CD14-positive monocyte (primary cell): Measurements from ENCODE around the gene PFAS. TPM values are rescaled to one million over a fixed set of nuclear protein-coding genes. Genes with fewer than 3 reads are reported as not detected.
A peak's percentile ranks its signal among the peaks of the same experiment; 100 is the strongest.

ENCODE experiments used
- DNase-seq, 3 donors: peaks; one replicate each; pipeline ENCODE4 v3.0.0-alpha.2; 2011 to 2022
- H2AFZ ChIP-seq: 2 replicates; pipeline ENCODE4 v1.6.0; 2012; ENCODE audit warnings: mild to moderate bottlenecking, low read depth, low read length, inconsistent platforms; ENCODE audit not compliant: insufficient read depth, poor library complexity, severe bottlenecking
- H3K27ac ChIP-seq, 2 donors: 1 replicate in 1 of 2; 2 replicates in 1 of 2; pipeline ENCODE4 v1.5.1; 2012 to 2013; ENCODE audit warnings: low read length in 2 of 2, control low read depth in 1 of 2, inconsistent platforms in 1 of 2, low read depth in 1 of 2, mild to moderate bottlenecking in 1 of 2
- H3K27me3 ChIP-seq, 2 donors: one replicate each; pipeline versions ENCODE4 v1.6.0 to v1.6.1; 2011 to 2013; ENCODE audit warnings: low read length in 2 of 2; ENCODE audit not compliant: control insufficient read depth in 2 of 2, insufficient read depth in 2 of 2
- H3K36me3 ChIP-seq, 2 donors: replicated peaks in 1 of 2; 1 replicate in 1 of 2; 2 replicates in 1 of 2; pipeline versions ENCODE4 v1.5.1 to v1.6.1; 2012 to 2013; ENCODE audit warnings: low read length in 2 of 2, control low read depth in 1 of 2, inconsistent platforms in 1 of 2, mild to moderate bottlenecking in 1 of 2; ENCODE audit not compliant: insufficient read depth in 2 of 2, control insufficient read depth in 1 of 2
- H3K4me1 ChIP-seq, 2 donors: 1 replicate in 1 of 2; 2 replicates in 1 of 2; pipeline versions ENCODE4 v1.5.1 to v1.6.1; 2012 to 2013; ENCODE audit warnings: low read length in 2 of 2, control low read depth in 1 of 2, inconsistent platforms in 1 of 2, mild to moderate bottlenecking in 1 of 2, moderate library complexity in 1 of 2; ENCODE audit not compliant: insufficient read depth in 2 of 2, control insufficient read depth in 1 of 2
- H3K4me2 ChIP-seq: replicated peaks from 2 replicates; pipeline ENCODE3; 2012; ENCODE audit warnings: low read length, moderate library complexity, mild to moderate bottlenecking; ENCODE audit not compliant: poor library complexity, severe bottlenecking; ENCODE audit errors: extremely low read depth
- H3K4me3 ChIP-seq, 3 experiments: fragments of 200-600 bp in 1 of 3; sonication (generic) in 1 of 3; replicated peaks in 1 of 3; 1 replicate in 2 of 3; 2 replicates in 1 of 3; pipeline ENCODE4 v1.5.1; 2011 to 2013; ENCODE audit warnings: low read length in 3 of 3, mild to moderate bottlenecking in 3 of 3, control low read depth in 2 of 3, low read depth in 2 of 3, inconsistent platforms in 1 of 3, moderate library complexity in 1 of 3
- H3K79me2 ChIP-seq: 2 replicates; pipeline ENCODE4 v1.6.0; 2012; ENCODE audit warnings: mild to moderate bottlenecking, control low read depth, inconsistent platforms, low read length, moderate library complexity; ENCODE audit not compliant: insufficient read depth
- H3K9ac ChIP-seq: 2 replicates; pipeline ENCODE4 v1.6.0; 2017; ENCODE audit warnings: low read length, mild to moderate bottlenecking; ENCODE audit not compliant: insufficient read depth, poor library complexity, severe bottlenecking
- H3K9me3 ChIP-seq, 2 donors: replicated peaks in 1 of 2; 1 replicate in 1 of 2; 2 replicates in 1 of 2; pipeline versions ENCODE4 v1.5.1 to v1.6.1; 2012 to 2013; ENCODE audit warnings: low read length in 2 of 2, control low read depth in 1 of 2; ENCODE audit not compliant: control insufficient read depth in 1 of 2, insufficient read depth in 1 of 2
- H4K20me1 ChIP-seq: 2 replicates; pipeline ENCODE4 v1.6.0; 2012; ENCODE audit warnings: mild to moderate bottlenecking, low read length, control low read depth, moderate library complexity; ENCODE audit not compliant: insufficient read depth
- H3K27ac Mint-ChIP-seq, 7 donors: one replicate each; pipeline ENCODE4 v1.8.0; 2020; ENCODE audit warnings: mild to moderate bottlenecking in 7 of 7, mixed read lengths in 7 of 7, moderate library complexity in 6 of 7, inconsistent platforms in 2 of 7
- H3K27me3 Mint-ChIP-seq, 3 donors: one replicate each; pipeline ENCODE4 v1.8.0; 2021 to 2022; ENCODE audit warnings: low read depth in 3 of 3, mild to moderate bottlenecking in 3 of 3, mixed read lengths in 3 of 3, moderate library complexity in 3 of 3, inconsistent platforms in 1 of 3
- H3K36me3 Mint-ChIP-seq, 2 donors: one replicate each; pipeline ENCODE4 v1.8.0; 2020; ENCODE audit warnings: mixed read lengths in 2 of 2, inconsistent platforms in 1 of 2, mild to moderate bottlenecking in 1 of 2
- H3K4me1 Mint-ChIP-seq: one replicate; pipeline ENCODE4 v1.8.0; 2020; ENCODE audit warnings: mild to moderate bottlenecking, mixed read lengths
- H3K4me3 Mint-ChIP-seq, 2 donors: one replicate each; pipeline ENCODE4 v1.8.0; 2020; ENCODE audit warnings: mild to moderate bottlenecking in 2 of 2, mixed read lengths in 2 of 2, moderate library complexity in 1 of 2
- H3K9me3 Mint-ChIP-seq, 7 donors: one replicate each; pipeline ENCODE4 v1.8.0; 2020 to 2022; ENCODE audit warnings: mixed read lengths in 7 of 7, mild to moderate bottlenecking in 6 of 7, moderate library complexity in 6 of 7, inconsistent platforms in 2 of 7
- WGBS: methylation state at CpG from one replicate; pipeline ENCODE4 v1.1.5; 2013; ENCODE audit warnings: missing lambda C conversion rate; ENCODE audit not compliant: insufficient coverage; 5-methylcytosine and 5-hydroxymethylcytosine counted together
- intact Hi-C, 2 donors: fragments of 100-400 bp; cut with micrococcal nuclease; formaldehyde crosslinking; loops; one replicate each; pipeline versions ENCODE4 v1.15.0 to v1.15.1; 2023
- polyA plus RNA-seq, 3 donors: library from polyadenylated mRNA; depleted of rRNA in 1 of 3; unstranded in 2 of 3; stranded (reverse) in 1 of 3; fragments of 300-500 nt in 2 of 3; fragments of >200 nt in 1 of 3; fragmentation: Illumina TruSeq in 2 of 3; gene quantifications; 1 replicate in 2 of 3; 2 replicates in 1 of 3; pipeline ENCODE4 v1.2.3, GENCODE V29; 2012 to 2021
- TF ChIP-seq, protein P1 (sequence below): fragments of 200-600 bp; IDR thresholded peaks from one replicate; pipeline ENCODE4 v1.8.0; 2022; ENCODE audit warnings: antibody characterized with exemption, mild to moderate bottlenecking

PFAS gene
- polyA plus RNA-seq, 3 donors: 4.1 to 12.8 (median 4.4) TPM

DNA sequence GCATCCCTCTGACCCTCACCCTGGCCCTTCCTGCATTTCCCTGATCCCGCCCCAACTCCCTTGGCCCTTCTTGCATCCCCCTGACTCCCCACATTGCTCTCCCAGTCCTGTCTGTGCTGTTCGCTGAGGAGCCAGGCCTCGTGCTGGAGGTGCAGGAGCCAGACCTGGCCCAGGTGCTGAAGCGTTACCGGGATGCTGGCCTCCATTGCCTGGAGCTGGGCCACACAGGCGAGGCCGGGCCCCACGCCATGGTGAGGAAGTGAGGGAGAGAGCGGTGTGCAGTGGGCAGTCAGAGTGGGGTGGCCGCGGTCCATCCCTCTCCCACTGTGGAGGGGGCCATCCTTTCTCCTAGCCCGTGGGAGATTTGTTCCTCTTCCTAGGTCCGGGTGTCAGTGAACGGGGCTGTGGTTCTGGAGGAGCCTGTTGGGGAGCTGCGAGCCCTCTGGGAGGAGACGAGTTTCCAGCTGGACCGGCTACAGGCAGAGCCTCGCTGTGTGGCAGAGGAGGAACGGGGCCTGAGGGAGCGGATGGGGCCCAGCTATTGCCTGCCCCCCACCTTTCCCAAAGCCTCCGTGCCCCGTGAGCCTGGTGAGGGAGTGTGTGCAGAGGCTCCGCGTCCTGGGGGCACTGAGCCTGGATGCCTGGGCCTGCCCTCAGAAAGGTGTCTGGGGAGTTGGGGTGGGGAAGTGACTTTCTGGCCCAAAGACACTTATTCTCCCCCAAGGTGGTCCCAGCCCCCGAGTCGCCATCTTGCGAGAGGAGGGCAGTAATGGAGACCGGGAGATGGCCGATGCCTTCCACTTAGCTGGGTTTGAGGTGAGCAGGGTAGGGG, 17.8 kb downstream of the PFAS start:
- no peaks in the 10 kb centered on the region for H3K9me3 Mint-ChIP-seq
- TF ChIP-seq, protein P1, sequence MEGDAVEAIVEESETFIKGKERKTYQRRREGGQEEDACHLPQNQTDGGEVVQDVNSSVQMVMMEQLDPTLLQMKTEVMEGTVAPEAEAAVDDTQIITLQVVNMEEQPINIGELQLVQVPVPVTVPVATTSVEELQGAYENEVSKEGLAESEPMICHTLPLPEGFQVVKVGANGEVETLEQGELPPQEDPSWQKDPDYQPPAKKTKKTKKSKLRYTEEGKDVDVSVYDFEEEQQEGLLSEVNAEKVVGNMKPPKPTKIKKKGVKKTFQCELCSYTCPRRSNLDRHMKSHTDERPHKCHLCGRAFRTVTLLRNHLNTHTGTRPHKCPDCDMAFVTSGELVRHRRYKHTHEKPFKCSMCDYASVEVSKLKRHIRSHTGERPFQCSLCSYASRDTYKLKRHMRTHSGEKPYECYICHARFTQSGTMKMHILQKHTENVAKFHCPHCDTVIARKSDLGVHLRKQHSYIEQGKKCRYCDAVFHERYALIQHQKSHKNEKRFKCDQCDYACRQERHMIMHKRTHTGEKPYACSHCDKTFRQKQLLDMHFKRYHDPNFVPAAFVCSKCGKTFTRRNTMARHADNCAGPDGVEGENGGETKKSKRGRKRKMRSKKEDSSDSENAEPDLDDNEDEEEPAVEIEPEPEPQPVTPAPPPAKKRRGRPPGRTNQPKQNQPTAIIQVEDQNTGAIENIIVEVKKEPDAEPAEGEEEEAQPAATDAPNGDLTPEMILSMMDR: no peak
- Histone ChIP-seq H3K9me3 (no peaks in the 10 kb centered on the region), H3K9ac (no peak overlapping the region), H3K4me1 (no peaks in the 10 kb centered on the region), H3K79me2 (no peaks in the 10 kb centered on the region), H2AFZ (no peak overlapping the region), H3K4me3 (no peak overlapping the region), H3K27ac (no peak overlapping the region), H3K4me2 (no peak overlapping the region), H3K27me3 (no peaks in the 10 kb centered on the region), H4K20me1 (no peaks in the 10 kb centered on the region), H3K36me3 (peaks cover 48 to 60% of the 10 kb centered on the region in 2 donors)
- peaks cover 0 to 2% (median under 1%) of the 10 kb centered on the region in 3 donors for H3K27me3 Mint-ChIP-seq
- H3K27ac Mint-ChIP-seq: peak overlapping the region in 2 of 7 donors; percentile 6 to 60
- no peak for DNase-seq
- intact Hi-C loops: loop anchor here in 1 of 2 donors (10.0 kb wide), 1 partner anchor 48 kb away; the partner anchor contains the start of gene ARHGEF15
- peaks cover 42 to 57% of the 10 kb centered on the region in 2 donors for H3K36me3 Mint-ChIP-seq
- H3K4me3 Mint-ChIP-seq: no peak overlapping the region
- no peaks in the 10 kb centered on the region for H3K4me1 Mint-ChIP-seq
- 98% methylated on average over 15 of the region's 29 CpGs for WGBS

GRCh38 chr17:8267480-8268147, 18.5 kb downstream of the PFAS start:
- Mint-ChIP-seq H3K27ac (no peak overlapping the region), H3K4me3 (no peak overlapping the region), H3K36me3 (peaks cover 42 to 57% of the 10 kb centered on the region in 2 donors), H3K27me3 (peaks cover 0 to 2% (median 2%) of the 10 kb centered on the region in 3 donors), H3K9me3 (no peaks in the 10 kb centered on the region), H3K4me1 (no peaks in the 10 kb centered on the region)
- no peaks in the 10 kb centered on the region for H3K79me2 ChIP-seq
- intact Hi-C loops: loop anchor here in 1 of 2 donors (10.0 kb wide), 1 partner anchor 47 kb away; the partner anchor contains the start of gene ARHGEF15
- peaks cover 48 to 52% of the 10 kb centered on the region in 2 donors for H3K36me3 ChIP-seq
- TF ChIP-seq, protein P1: no peak
- no peak for DNase-seq
- no peak overlapping the region for H3K9ac ChIP-seq
- 91% methylated on average over 6 of the region's 13 CpGs for WGBS
- H3K4me1 ChIP-seq: no peaks in the 10 kb centered on the region
- no peak overlapping the region for H3K4me3 ChIP-seq
- no peaks in the 10 kb centered on the region for H4K20me1 ChIP-seq
- no peaks in the 10 kb centered on the region for H3K9me3 ChIP-seq
- no peak overlapping the region for H2AFZ ChIP-seq
- no peaks in the 10 kb centered on the region for H3K27me3 ChIP-seq
- no peak overlapping the region for H3K27ac ChIP-seq
- no peak overlapping the region for H3K4me2 ChIP-seq
